GM19099 (cell line): ENCODE data around the gene SOS2.

Experiments used
- POLR2A ChIP-seq: IDR thresholded peaks from 3 replicates; pipeline ENCODE4 v1.6.1; 2011; ENCODE audit warnings: low read depth; ENCODE audit not compliant: insufficient read length; ENCODE audit errors: extremely low read depth

SOS2 gene

GRCh38 chr14:50191499-50191898, 39.9 kb downstream of the SOS2 start:
- TF ChIP-seq POLR2A: no peak

- no peak for TF ChIP-seq POLR2A
Observed at GRCh38 chr14:50186107-50186506, 45.3 kb downstream of the SOS2 start.

GRCh38 chr14:50173891-50174290, 57.5 kb downstream of the SOS2 start:
- TF ChIP-seq POLR2A: no peak

GRCh38 chr14:50171895-50172294, 59.5 kb downstream of the SOS2 start:
- no peak for TF ChIP-seq POLR2A

- no peak for TF ChIP-seq POLR2A
Observed at GRCh38 chr14:50156111-50156510, 75.3 kb downstream of the SOS2 start.

- no peak for TF ChIP-seq POLR2A
Observed at GRCh38 chr14:50148799-50149198, 82.6 kb downstream of the SOS2 start.

- TF ChIP-seq POLR2A: no peak
Observed at GRCh38 chr14:50139192-50139591, 92.2 kb downstream of the SOS2 start.

- no peak for TF ChIP-seq POLR2A
Observed at GRCh38 chr14:50127802-50128201, 103.6 kb downstream of the SOS2 start.

GRCh38 chr14:50123062-50123461, 108.3 kb downstream of the SOS2 start:
- TF ChIP-seq POLR2A: no peak

GRCh38 chr14:50122291-50122690, 109.1 kb downstream of the SOS2 start:
- TF ChIP-seq POLR2A: no peak

- TF ChIP-seq POLR2A: no peak
Observed at GRCh38 chr14:50121486-50121885, 109.9 kb downstream of the SOS2 start.

- TF ChIP-seq POLR2A: no peak
Observed at GRCh38 chr14:50117456-50117855, 113.9 kb downstream of the SOS2 start.

- TF ChIP-seq POLR2A: no peak
Observed at GRCh38 chr14:50116966-50117365, 114.4 kb downstream of the SOS2 start.

GRCh38 chr14:50116181-50116956, 115.0 kb downstream of the SOS2 start, which contains the start of gene VCPKMT:
VCPKMT (minus strand) TSS chr14:50116572; CDS start chr14:50116552, 20 bp downstream.
- peak; percentile 92 for TF ChIP-seq POLR2A

GRCh38 chr14:50113381-50114035, 117.9 kb downstream of the SOS2 start:
- no peak for TF ChIP-seq POLR2A
